K562 (cell line): ENCODE results near the gene SRRT. TPM values are rescaled to one million over a fixed set of nuclear protein-coding genes. Genes with fewer than 3 reads are reported as not detected.
A peak's percentile ranks its signal among the peaks of the same experiment; 100 is the strongest.

Experiments
- ATF7 ChIP-seq: fragments of 450-650 bp; IDR thresholded peaks from 2 replicates; pipeline ENCODE4 v1.7.1; 2014; ENCODE audit warnings: mild to moderate bottlenecking, moderate library complexity
- CBX1 ChIP-seq: sonication (generic); IDR thresholded peaks from 2 replicates; pipeline ENCODE4 v1.6.1; 2016; ENCODE audit warnings: antibody characterized with exemption, low read depth, mild to moderate bottlenecking
- CHAMP1 ChIP-seq: fragments of 450-650 bp; IDR thresholded peaks from 2 replicates; pipeline ENCODE4 v1.6.1; 2016; ENCODE audit warnings: mild to moderate bottlenecking
- E2F1 ChIP-seq: sonication (generic); formaldehyde crosslinking; IDR thresholded peaks from 2 replicates; pipeline ENCODE4 v1.8.1; 2023; ENCODE audit warnings: mild to moderate bottlenecking, missing genetic modification reagents, moderate library complexity
- E2F5 ChIP-seq: sonication (generic); formaldehyde crosslinking; IDR thresholded peaks from 2 replicates; pipeline ENCODE4 v1.8.0; 2022; ENCODE audit warnings: mild to moderate bottlenecking, missing genetic modification reagents
- HDAC8 ChIP-seq: fragments of 450-650 bp; IDR thresholded peaks from 2 replicates; pipeline ENCODE4 v1.6.1; 2016; ENCODE audit warnings: mild to moderate bottlenecking, missing genetic modification characterization, moderate library complexity, missing compliant biosample characterization
- KLF13 ChIP-seq: fragments of 450-650 bp; IDR thresholded peaks from 2 replicates; pipeline ENCODE4 v1.6.1; 2016; ENCODE audit warnings: missing genetic modification characterization, low read depth, mild to moderate bottlenecking, missing compliant biosample characterization, moderate library complexity, borderline replicate concordance
- LEF1 ChIP-seq: fragments of 450-650 bp; IDR thresholded peaks from 2 replicates; pipeline ENCODE4 v1.6.1; 2016; ENCODE audit warnings: mild to moderate bottlenecking
- MAZ ChIP-seq, 2 experiments: fragments of 450-650 bp in 1 of 2; sonication (generic) in 1 of 2; formaldehyde crosslinking; IDR thresholded peaks in 1 of 2; conservative IDR thresholded peaks in 1 of 2; 2 replicates each; pipeline versions ENCODE4 v1.4.0 to v1.5.0; 2020; ENCODE audit warnings: mild to moderate bottlenecking in 1 of 2, missing genetic modification reagents in 1 of 2
- MCM3 ChIP-seq: fragments of 450-650 bp; IDR thresholded peaks from 2 replicates; pipeline ENCODE4 v1.6.1; 2016
- NKRF ChIP-seq: fragments of 450-650 bp; IDR thresholded peaks from 2 replicates; pipeline ENCODE4 v1.6.1; 2016; ENCODE audit warnings: borderline replicate concordance
- PCBP2 ChIP-seq: fragments of 200-400 bp; formaldehyde crosslinking; IDR thresholded peaks from 2 replicates; pipeline ENCODE4 v1.6.1; 2018; ENCODE audit warnings: low read length, low read depth, mild to moderate bottlenecking, moderate library complexity; ENCODE audit not compliant: poor library complexity, severe bottlenecking
- SMARCA4 ChIP-seq: fragments of 450-650 bp; IDR thresholded peaks from 2 replicates; pipeline ENCODE4 v1.6.1; 2016
- SRSF3 ChIP-seq: fragments of 200-400 bp; formaldehyde crosslinking; IDR thresholded peaks from 2 replicates; pipeline ENCODE4 v1.6.1; 2016; ENCODE audit warnings: mild to moderate bottlenecking, low read length, moderate library complexity; ENCODE audit not compliant: insufficient read depth
- THAP7 ChIP-seq: fragments of 250-450 bp; sonication (Bioruptor Pico); IDR thresholded peaks from 2 replicates; pipeline ENCODE4 v1.5.0; 2021
- ZNF165 ChIP-seq: fragments of 250-450 bp; sonication (Bioruptor Pico); IDR thresholded peaks from 2 replicates; pipeline ENCODE4 v1.4.0; 2020; ENCODE audit warnings: borderline replicate concordance
- ZNF224 ChIP-seq: sonication (generic); formaldehyde crosslinking; IDR thresholded peaks from 2 replicates; pipeline ENCODE4 v1.8.0; 2022; ENCODE audit warnings: mild to moderate bottlenecking, missing genetic modification reagents
- ZNF324 ChIP-seq: fragments of 250-450 bp; sonication (Bioruptor Pico); IDR thresholded peaks from 2 replicates; pipeline ENCODE4 v1.4.0; 2020; ENCODE audit warnings: mild to moderate bottlenecking
- ZNF507 ChIP-seq: conservative IDR thresholded peaks from 2 replicates; pipeline ENCODE4 v1.6.1; 2017; ENCODE audit warnings: missing genetic modification characterization, missing compliant biosample characterization
- ZNF695 ChIP-seq: fragments of 450-650 bp; formaldehyde crosslinking; IDR thresholded peaks from 2 replicates; pipeline ENCODE4 v1.4.0; 2020; ENCODE audit warnings: mild to moderate bottlenecking, moderate library complexity
- ZSCAN29 ChIP-seq: fragments of 450-650 bp; IDR thresholded peaks from 2 replicates; pipeline ENCODE4 v1.6.1; 2017
- polyA plus RNA-seq, 8 experiments: library from polyadenylated mRNA; depleted of rRNA in 4 of 8; stranded (reverse) in 5 of 8; unstranded in 3 of 8; fragments of >200 nt; fragmentation: Nextera tagmentation in 2 of 8; fragmentation: Illumina TruSeq in 1 of 8; extraction: Ambion mirVana in 2 of 8; extraction: Trizol in 1 of 8; gene quantifications; 2 replicates each; pipeline versions ENCODE4 v1.2.1 to v1.2.3, GENCODE V29; 2011 to 2014; ENCODE audit warnings: inconsistent platforms in 1 of 8, missing spikeins in 1 of 8
- total RNA-seq, 7 experiments: library from RNA; depleted of rRNA in 6 of 7; stranded (reverse); fragments of >200 nt in 6 of 7; fragmentation: Illumina TruSeq in 2 of 7; extraction: Trizol in 2 of 7; gene quantifications; 2 replicates each; pipeline versions ENCODE4 v1.2.1 to v1.2.3, GENCODE V29; 2011 to 2021; ENCODE audit warnings: low replicate concordance in 1 of 7

Gene SRRT
- total and polyA plus RNA-seq, 9 of the 15 experiments (the other 6 are each of a cell fraction or from before 2014, with no cell fraction given) = 10.3 to 263 (median 84.4) TPM

GRCh38 chr7:100827330-100828226, 47.3 kb upstream of the SRRT start, which contains the start of gene EPHB4 (continued):
- no peak for TF ChIP-seq PCBP2
- TF ChIP-seq CHAMP1 = no peak
- peak; percentile 84; the same call in 1 of the 2 replicates for TF ChIP-seq KLF13
- peak; percentile 74 for TF ChIP-seq SMARCA4
- TF ChIP-seq SRSF3 = no peak
- no peak for TF ChIP-seq ZNF507 (tag)
- TF ChIP-seq ATF7 = peak; percentile 81
- TF ChIP-seq CBX1 = peak; percentile 67; the same call in 1 of the 2 replicates
- TF ChIP-seq MAZ (CRISPR knock-in tag; conservative IDR thresholded peaks at IDR 0.05 in 1 of 2, IDR thresholded peaks at IDR 0.05 in 1 of 2) = peak in 1 of 2 experiments; percentile 29; a peak in 2 of 4 replicates
- 0 out of 2 replicates have a peak, but pooled peaks have one; percentile 32 for TF ChIP-seq E2F5 (CRISPR knock-in tag)
- TF ChIP-seq HDAC8 (tag) = no peak
- peak; percentile 48; the same call in 1 of the 2 replicates for TF ChIP-seq LEF1
- peak; percentile 69 for TF ChIP-seq E2F1
- no peak for TF ChIP-seq MCM3
- TF ChIP-seq NKRF = peak; percentile 68; the same call in 1 of the 2 replicates
- 0 out of 2 replicates have a peak, but pooled peaks have one; percentile 32 for TF ChIP-seq ZNF324
- TF ChIP-seq ZSCAN29 = peak; percentile 30; the same call in 1 of the 2 replicates
- TF ChIP-seq ZNF695 (CRISPR knock-in tag) = no peak
- 0 out of 2 replicates have a peak, but pooled peaks have one; percentile 78 for TF ChIP-seq ZNF165
- no peak for TF ChIP-seq THAP7
- TF ChIP-seq ZNF224 (CRISPR knock-in tag) = no peak
